Activated B cell treated with CpG ODN at 0.5 μM for 24 hours (primary cell): ENCODE results near the gene FKRP. TPM values are rescaled to one million over a fixed set of nuclear protein-coding genes. Genes with fewer than 3 reads are reported as not detected.
"Not testable (repeated sequence)": the region's sequence is repeated elsewhere in the genome, so short reads cannot be mapped to it uniquely, and the experiment has no call there.

ENCODE experiments used
- ATAC-seq: fragments of 200-7000 bp; cut with Tn5 transposase; one replicate; pipeline ENCODE4 v1.10.0; 2021; ENCODE audit warnings: low read depth, mild to moderate bottlenecking, moderate library complexity
- CTCF ChIA-PET: fragments of 350-600 bp; sonication (Branson Sonifier 250); formaldehyde crosslinking; loops from one replicate; lab custom pipeline; 2021; ENCODE audit warnings: antibody characterized with exemption; lab: Charles Lee
- POLR2A ChIA-PET: fragments of 350-600 bp; sonication (Branson Sonifier 250); formaldehyde crosslinking; loops from one replicate; lab custom pipeline; 2021; ENCODE audit warnings: antibody characterized with exemption; lab: Charles Lee
- DNase-seq: peaks from one replicate; pipeline ENCODE4 v3.0.0; 2022
- H3K27ac Mint-ChIP-seq: one replicate; pipeline ENCODE4 v1.8.0; 2020; ENCODE audit warnings: mixed read lengths
- H3K27me3 Mint-ChIP-seq: one replicate; pipeline ENCODE4 v1.8.0; 2021; ENCODE audit warnings: mixed read lengths
- H3K36me3 Mint-ChIP-seq: one replicate; pipeline ENCODE4 v1.8.0; 2021; ENCODE audit warnings: low read depth, mixed read lengths
- H3K4me1 Mint-ChIP-seq: one replicate; pipeline ENCODE4 v1.8.0; 2021; ENCODE audit warnings: mixed read lengths
- H3K4me3 Mint-ChIP-seq: one replicate; pipeline ENCODE4 v1.8.0; 2020; ENCODE audit warnings: mild to moderate bottlenecking, mixed read lengths
- H3K9me3 Mint-ChIP-seq: one replicate; pipeline ENCODE4 v1.8.0; 2020; ENCODE audit warnings: mixed read lengths
- CTCF ChIP-seq: fragments of 200-600 bp; IDR thresholded peaks from one replicate; pipeline ENCODE4 v1.8.0; 2022; ENCODE audit warnings: antibody characterized with exemption, mild to moderate bottlenecking
- intact Hi-C: fragments of 100-400 bp; cut with micrococcal nuclease; formaldehyde crosslinking; loops from one replicate; pipeline ENCODE4 v1.15.1; 2024
- total RNA-seq: library from RNA; stranded (reverse); gene quantifications from 2 replicates; pipeline ENCODE4 v1.2.3, GENCODE V29; 2022

The FKRP gene
- total RNA-seq, 1 donor from 2014 or later, result 35.8 TPM

DNA sequence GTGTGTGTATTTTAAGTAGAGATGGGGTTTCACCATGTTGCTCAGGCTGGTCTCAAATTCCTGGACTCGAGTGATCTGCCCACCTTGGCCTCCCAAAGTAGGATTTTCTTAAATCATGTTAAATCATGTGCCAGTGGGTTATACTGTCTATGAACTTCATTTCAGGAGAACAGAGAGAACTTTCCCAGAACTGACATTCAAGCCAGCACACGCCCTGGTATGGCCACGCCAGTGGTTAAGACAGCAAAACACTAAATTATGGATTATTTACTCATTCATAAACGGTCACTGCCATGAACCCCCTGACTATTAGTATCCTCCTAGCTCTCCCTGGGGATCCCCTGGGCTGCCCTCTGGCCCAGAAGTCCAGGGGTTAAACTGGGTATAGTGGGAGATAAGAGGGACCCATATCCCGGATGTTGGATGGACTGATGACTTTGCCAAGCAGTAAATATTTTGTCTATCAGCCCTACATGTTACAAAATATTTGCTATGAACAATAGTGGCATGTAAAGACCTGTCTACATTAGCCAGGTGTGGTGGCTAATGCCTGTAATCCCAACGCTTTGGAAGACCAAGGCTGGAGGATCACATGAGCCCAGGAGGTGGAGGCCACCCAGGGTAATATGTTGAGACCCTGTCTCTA lies 16.5 kb downstream of the FKRP start:
- Mint-ChIP-seq H3K4me3 (no peak overlapping the region), H3K27ac (no peak overlapping the region)
- no peak for ATAC-seq

GRCh38 chr19:46764817-46765291 lies 19.0 kb downstream of the FKRP start:
- H3K4me1 Mint-ChIP-seq, result peaks cover 3% of the 10 kb centered on the region
- no peaks in the 10 kb centered on the region for H3K9me3 Mint-ChIP-seq
- no peak overlapping the region for H3K27ac Mint-ChIP-seq
- DNase-seq, result no peak
- POLR2A ChIA-PET, result interaction anchor here (0.7 kb wide), 1 partner anchor 51 kb away, joined by 3 read pairs; no protein-coding TSS in a partner anchor
- H3K36me3 Mint-ChIP-seq, result no peaks in the 10 kb centered on the region
- intact Hi-C loops, result no loop called here
- H3K27me3 Mint-ChIP-seq, result no peaks in the 10 kb centered on the region
- CTCF ChIA-PET, result interaction anchor here (0.6 to 3.9 kb wide), 4 partner anchors 11 to 145 kb away, joined by 3 to 22 read pairs (median 4); no protein-coding TSS in a partner anchor
- no peak overlapping the region for H3K4me3 Mint-ChIP-seq
- no peak for ATAC-seq
- TF ChIP-seq CTCF, result no peak

More for the DNA sequence above, 16.5 kb downstream of the FKRP start:
- H3K27me3 Mint-ChIP-seq, result no peaks in the 10 kb centered on the region
- TF ChIP-seq CTCF, result no peak
- H3K36me3 Mint-ChIP-seq, result no peaks in the 10 kb centered on the region
- no peak for DNase-seq
- no peaks in the 10 kb centered on the region for H3K9me3 Mint-ChIP-seq
- ChIA-PET CTCF (interaction anchor here (1.1 kb wide), 1 partner anchor 79 kb away, joined by 4 read pairs; no protein-coding TSS in a partner anchor), POLR2A (interaction anchor here (0.7 kb wide), 1 partner anchor 29 kb away, joined by 3 read pairs; no protein-coding TSS in a partner anchor)
- intact Hi-C loops, result no loop called here
- H3K4me1 Mint-ChIP-seq, result peaks cover 5% of the 10 kb centered on the region

GRCh38 chr19:46766569-46767317 lies 20.9 kb downstream of the FKRP start:
- CTCF ChIA-PET, result interaction anchor here (0.6 to 3.9 kb wide), 8 partner anchors 9 to 237 kb away, joined by 3 to 22 read pairs (median 5); partner anchors contain the start of gene SLC1A5
- DNase-seq (peak; percentile 44), ATAC-seq (peak; percentile 78)
- Mint-ChIP-seq H3K4me3 (no peak overlapping the region), H3K4me1 (peaks cover 3% of the 10 kb centered on the region), H3K27ac (no peak overlapping the region), H3K9me3 (no peaks in the 10 kb centered on the region), H3K36me3 (peaks cover 2% of the 10 kb centered on the region), H3K27me3 (no peaks in the 10 kb centered on the region)
- POLR2A ChIA-PET, result interaction anchor here (0.8 to 1.4 kb wide), 3 partner anchors 20 to 167 kb away, joined by 3 read pairs; no protein-coding TSS in a partner anchor
- TF ChIP-seq CTCF, result no peak
- intact Hi-C loops, result no loop called here

DNA sequence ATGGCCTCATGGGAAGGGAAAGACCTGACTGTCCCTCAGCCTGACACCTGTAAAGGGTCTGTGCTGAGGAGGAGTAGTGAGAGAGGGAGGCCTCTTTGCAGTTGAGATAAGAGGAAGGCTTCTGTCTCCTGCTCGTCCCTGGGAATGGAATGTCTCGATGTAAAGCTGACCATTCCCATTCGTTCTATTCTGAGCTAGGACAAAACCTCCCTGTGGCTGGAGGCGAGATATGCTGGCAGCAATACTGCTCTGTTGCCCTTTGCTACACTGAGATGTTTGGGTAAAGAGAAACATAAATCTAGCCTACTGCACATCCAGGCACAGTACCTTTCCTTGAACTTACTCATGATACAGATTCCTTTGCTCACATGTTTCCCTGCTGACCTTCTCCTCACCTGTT lies 22.9 kb downstream of the FKRP start:
- H3K4me3 Mint-ChIP-seq, H3K4me1 Mint-ChIP-seq, POLR2A ChIA-PET, DNase-seq, intact Hi-C loops, H3K9me3 Mint-ChIP-seq, ATAC-seq, H3K27me3 Mint-ChIP-seq, H3K27ac Mint-ChIP-seq: not testable (repeated sequence)
- H3K36me3 Mint-ChIP-seq, result peaks cover 10% of the 10 kb centered on the region
- CTCF ChIA-PET, result interaction anchor here (0.5 to 2.2 kb wide), 2 partner anchors 15 to 140 kb away, joined by 3 to 5 read pairs; no protein-coding TSS in a partner anchor

- ChIA-PET CTCF (interaction anchor here (1.4 kb wide), 1 partner anchor 13 kb away, joined by 4 read pairs; no protein-coding TSS in a partner anchor), POLR2A (interaction anchor here (0.6 to 1.2 kb wide), 4 partner anchors 16 to 306 kb away, joined by 3 to 5 read pairs (median 4); partner anchors contain the start of gene SLC1A5)
- no peaks in the 10 kb centered on the region for H3K4me1 Mint-ChIP-seq
- no peak overlapping the region for H3K27ac Mint-ChIP-seq
- H3K4me3 Mint-ChIP-seq, result no peak overlapping the region
- intact Hi-C loops, result no loop called here
- no peaks in the 10 kb centered on the region for H3K27me3 Mint-ChIP-seq
- no peak for TF ChIP-seq CTCF
- no peaks in the 10 kb centered on the region for H3K9me3 Mint-ChIP-seq
- DNase-seq (no peak), ATAC-seq (no peak)
- peaks cover 41% of the 10 kb centered on the region for H3K36me3 Mint-ChIP-seq
Observed at GRCh38 chr19:46772170-46773017, 26.5 kb downstream of the FKRP start.
